Prostate gland (tissue), 2 donors: ENCODE results near the gene GIMAP7. TPM values are rescaled to one million over a fixed set of nuclear protein-coding genes. Genes with fewer than 3 reads are reported as not detected.

Experiments used
- DNase-seq: peaks from one replicate; pipeline ENCODE4 v3.0.0-alpha.2; 2019; ENCODE audit warnings: low spot score
- H3K27ac ChIP-seq, 2 donors: fragments of 200-600 bp; sonication (generic); 2 replicates each; pipeline ENCODE4 v1.5.1; 2017 to 2019
- H3K27me3 ChIP-seq: fragments of 200-600 bp; sonication (generic); replicated peaks from 2 replicates; pipeline ENCODE4 v1.5.1; 2019; ENCODE audit not compliant: insufficient read depth
- H3K36me3 ChIP-seq, 2 donors: fragments of 200-600 bp; sonication (generic); 1 replicate in 1 of 2; 2 replicates in 1 of 2; pipeline versions ENCODE4 v1.5.1 to v1.8.1; 2017 to 2019
- H3K4me1 ChIP-seq: fragments of 200-600 bp; sonication (generic); replicated peaks from 2 replicates; pipeline ENCODE4 v1.5.1; 2019
- H3K4me3 ChIP-seq, 2 donors: fragments of 200-600 bp; sonication (generic); 2 replicates each; pipeline ENCODE4 v1.5.1; 2017 to 2019
- H3K9me3 ChIP-seq: fragments of 200-600 bp; sonication (generic); 2 replicates; pipeline ENCODE4 v1.5.1; 2017
- POLR2A ChIP-seq: fragments of 450-650 bp; IDR thresholded peaks from one replicate; pipeline ENCODE4 v1.6.1; 2016; ENCODE audit warnings: antibody characterized with exemption, mild to moderate bottlenecking
- POLR2AphosphoS5 ChIP-seq: sonication (generic); formaldehyde crosslinking; IDR thresholded peaks from one replicate; pipeline ENCODE4 v1.6.1; 2017; ENCODE audit warnings: antibody characterized with exemption
- WGBS: methylation state at CpG from one replicate; pipeline ENCODE4 v1.1.5; 2018; 5-methylcytosine and 5-hydroxymethylcytosine counted together
- intact Hi-C: fragments of 100-400 bp; cut with DNase I; formaldehyde crosslinking; loops from one replicate; pipeline ENCODE4 v1.14.2; 2022
- total RNA-seq, 2 donors: library from RNA; depleted of rRNA; stranded (reverse); fragments of >200 nt; gene quantifications; one replicate each; pipeline ENCODE4 v1.1.0, GENCODE V29; 2016
- TF ChIP-seq, protein P1 (sequence below), 4 experiments: fragments of 200-600 bp in 2 of 4; fragments of 450-650 bp in 2 of 4; sonication (generic) in 2 of 4; IDR thresholded peaks; 1 replicate in 3 of 4; 2 replicates in 1 of 4; pipeline ENCODE4 v1.5.1; 2016 to 2019; ENCODE audit warnings: antibody characterized with exemption in 4 of 4, mild to moderate bottlenecking in 2 of 4, moderate library complexity in 2 of 4

GIMAP7 gene
- total RNA-seq, 2 donors from 2014 or later, result 6.9 to 9.0 TPM

DNA sequence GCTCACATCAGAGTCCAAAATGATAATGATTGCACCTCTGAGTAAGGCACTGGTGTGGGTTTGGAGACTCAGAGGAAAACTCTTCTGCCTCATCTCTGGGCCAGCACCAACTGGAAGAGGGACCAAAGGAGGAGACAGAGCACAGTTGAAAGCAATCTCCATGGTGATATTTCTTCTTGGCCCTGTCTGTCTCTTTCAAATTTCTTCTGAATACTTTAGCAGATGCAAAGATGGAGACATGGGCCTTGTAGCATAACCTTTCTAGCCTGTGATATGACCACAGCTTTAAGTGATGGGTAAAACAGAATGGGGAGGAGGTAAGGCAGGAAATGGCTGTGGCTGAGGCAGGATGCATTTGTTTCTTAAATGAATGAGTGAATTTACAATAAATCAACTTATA, 12.2 kb upstream of the GIMAP7 start:
- no peaks in the 10 kb centered on the region for H3K4me1 ChIP-seq
- H3K9me3 ChIP-seq, result no peaks in the 10 kb centered on the region
- TF ChIP-seq POLR2AphosphoS5, result no peak
- no peak for TF ChIP-seq POLR2A
- TF ChIP-seq, protein P1, sequence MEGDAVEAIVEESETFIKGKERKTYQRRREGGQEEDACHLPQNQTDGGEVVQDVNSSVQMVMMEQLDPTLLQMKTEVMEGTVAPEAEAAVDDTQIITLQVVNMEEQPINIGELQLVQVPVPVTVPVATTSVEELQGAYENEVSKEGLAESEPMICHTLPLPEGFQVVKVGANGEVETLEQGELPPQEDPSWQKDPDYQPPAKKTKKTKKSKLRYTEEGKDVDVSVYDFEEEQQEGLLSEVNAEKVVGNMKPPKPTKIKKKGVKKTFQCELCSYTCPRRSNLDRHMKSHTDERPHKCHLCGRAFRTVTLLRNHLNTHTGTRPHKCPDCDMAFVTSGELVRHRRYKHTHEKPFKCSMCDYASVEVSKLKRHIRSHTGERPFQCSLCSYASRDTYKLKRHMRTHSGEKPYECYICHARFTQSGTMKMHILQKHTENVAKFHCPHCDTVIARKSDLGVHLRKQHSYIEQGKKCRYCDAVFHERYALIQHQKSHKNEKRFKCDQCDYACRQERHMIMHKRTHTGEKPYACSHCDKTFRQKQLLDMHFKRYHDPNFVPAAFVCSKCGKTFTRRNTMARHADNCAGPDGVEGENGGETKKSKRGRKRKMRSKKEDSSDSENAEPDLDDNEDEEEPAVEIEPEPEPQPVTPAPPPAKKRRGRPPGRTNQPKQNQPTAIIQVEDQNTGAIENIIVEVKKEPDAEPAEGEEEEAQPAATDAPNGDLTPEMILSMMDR (IDR thresholded peaks at IDR 0.05), result no peak
- no peak overlapping the region for H3K4me3 ChIP-seq
- no peak overlapping the region for H3K27ac ChIP-seq
- no peaks in the 10 kb centered on the region for H3K36me3 ChIP-seq
- DNase-seq, result no peak
- intact Hi-C loops, result no loop called here
- no peaks in the 10 kb centered on the region for H3K27me3 ChIP-seq

DNA sequence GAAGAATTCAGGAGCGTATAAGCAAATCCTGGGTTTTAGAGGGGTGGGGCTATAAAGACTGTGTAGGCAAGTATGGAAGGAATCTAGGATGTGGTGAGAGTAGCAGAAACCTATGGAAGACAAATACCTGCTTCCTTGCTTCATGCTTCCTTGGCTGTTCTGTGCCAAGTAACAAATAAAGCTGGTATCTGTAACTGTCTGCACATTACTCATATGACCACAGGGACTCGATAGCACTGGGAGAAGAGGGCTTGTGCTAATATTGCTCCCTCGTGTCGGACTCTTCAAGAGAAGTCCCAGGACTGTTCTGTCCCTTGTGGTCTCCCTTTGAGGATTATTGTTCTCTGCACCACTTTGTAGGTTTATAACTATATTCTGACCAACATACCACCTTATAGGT, 11.5 kb upstream of the GIMAP7 start:
- Histone ChIP-seq H3K27ac (no peak overlapping the region), H3K9me3 (no peaks in the 10 kb centered on the region), H3K27me3 (no peaks in the 10 kb centered on the region), H3K4me1 (no peaks in the 10 kb centered on the region), H3K4me3 (no peak overlapping the region), H3K36me3 (no peaks in the 10 kb centered on the region)
- DNase-seq, result no peak
- TF ChIP-seq POLR2AphosphoS5 (no peak), POLR2A (no peak)
- TF ChIP-seq, protein P1 (IDR thresholded peaks at IDR 0.05), result no peak
- intact Hi-C loops, result no loop called here
- 88% methylated on average over 4 of the region's 4 CpGs for WGBS

DNA sequence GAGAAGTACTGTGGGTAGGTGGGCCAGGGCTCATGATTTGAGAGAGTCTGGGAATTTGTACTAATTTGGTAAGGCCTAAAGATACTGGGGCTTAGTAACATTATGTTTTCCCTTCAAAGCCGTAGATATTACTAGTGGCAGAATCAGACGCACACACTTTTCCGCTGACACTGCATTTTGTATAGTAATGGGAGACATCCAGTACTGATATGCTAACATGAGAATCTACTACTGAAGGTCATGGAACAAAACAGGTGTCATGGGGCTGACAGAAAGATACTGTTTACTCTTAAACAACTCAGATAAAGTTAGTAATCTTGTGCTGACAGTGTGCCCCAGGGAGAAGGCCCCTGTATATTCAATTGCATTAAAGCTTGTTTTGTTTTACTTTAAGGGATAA, 11.1 kb upstream of the GIMAP7 start:
- H3K4me3 ChIP-seq, result no peak overlapping the region
- no peaks in the 10 kb centered on the region for H3K27me3 ChIP-seq
- H3K36me3 ChIP-seq, result no peaks in the 10 kb centered on the region
- H3K4me1 ChIP-seq, result no peaks in the 10 kb centered on the region
- DNase-seq, result no peak
- TF ChIP-seq, protein P1 (IDR thresholded peaks at IDR 0.05), result no peak
- H3K9me3 ChIP-seq, result no peaks in the 10 kb centered on the region
- no peak overlapping the region for H3K27ac ChIP-seq
- intact Hi-C loops, result no loop called here
- WGBS, result 81% methylated on average over 3 of the region's 3 CpGs

DNA sequence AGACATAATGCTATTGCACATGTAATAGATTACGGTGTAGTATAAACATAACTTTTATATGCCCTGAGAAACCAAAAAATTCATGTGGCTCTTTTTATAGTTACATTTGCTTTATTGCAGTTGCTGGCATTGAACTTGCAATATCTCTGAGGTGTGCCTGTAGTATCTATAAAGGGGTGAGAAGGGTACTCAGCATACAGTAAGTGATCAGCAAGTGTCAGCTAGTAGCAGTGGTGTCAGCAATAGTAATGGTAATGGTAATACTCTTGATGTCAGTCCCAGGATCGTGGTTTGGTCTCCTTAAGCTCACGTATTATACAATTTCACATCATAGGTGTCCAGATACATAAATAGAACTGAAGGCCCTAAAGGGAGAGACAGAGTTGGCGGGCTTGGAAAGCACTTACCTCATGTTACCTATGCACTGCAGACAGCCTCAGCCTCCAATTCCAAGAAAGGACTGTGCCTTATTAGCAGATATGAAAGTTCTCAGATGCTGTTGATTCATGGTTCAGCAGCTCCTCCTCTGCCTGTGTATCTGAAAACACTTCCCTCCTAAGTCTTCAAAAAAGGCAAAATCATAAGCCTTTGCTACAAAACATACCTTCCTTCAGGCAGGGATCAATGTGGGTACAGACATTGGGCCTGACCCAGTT, 6.6 kb upstream of the GIMAP7 start:
- 88% methylated on average over 4 of the region's 4 CpGs for whole genome bisulfite sequencing
- intact Hi-C loops, result no loop called here
- DNase-seq, result no peak
- Histone ChIP-seq H3K4me3 (no peak overlapping the region), H3K27ac (no peak overlapping the region), H3K9me3 (no peaks in the 10 kb centered on the region), H3K36me3 (no peaks in the 10 kb centered on the region), H3K4me1 (no peaks in the 10 kb centered on the region), H3K27me3 (no peaks in the 10 kb centered on the region)
- TF ChIP-seq POLR2AphosphoS5 (no peak), POLR2A (no peak)
- TF ChIP-seq, protein P1 (IDR thresholded peaks at IDR 0.05), result no peak

DNA sequence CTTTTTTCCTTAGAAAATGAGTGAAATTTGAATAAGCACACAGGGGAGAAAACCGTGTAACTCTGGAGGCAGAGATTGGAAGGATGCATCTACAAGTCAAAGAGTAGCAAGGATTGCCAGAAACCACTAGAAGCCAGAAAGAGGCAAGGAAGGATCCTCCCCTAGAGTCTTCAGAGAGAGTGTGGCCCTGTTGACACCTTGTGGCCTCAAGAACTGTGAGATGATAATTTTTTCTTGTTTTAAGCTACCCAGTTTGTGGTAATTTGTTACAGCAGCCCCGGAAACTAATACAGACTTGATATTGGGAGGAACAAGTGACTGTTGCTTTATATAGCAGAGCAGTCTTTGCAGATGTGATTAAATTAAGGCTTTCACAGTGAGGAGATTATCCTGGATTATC, 3.6 kb upstream of the GIMAP7 start:
- H3K27me3 ChIP-seq, result no peaks in the 10 kb centered on the region
- WGBS, result 72% methylated on average over 2 of the region's 2 CpGs
- TF ChIP-seq POLR2A (no peak), POLR2AphosphoS5 (no peak)
- TF ChIP-seq, protein P1 (IDR thresholded peaks at IDR 0.05), result no peak
- intact Hi-C loops, result no loop called here
- H3K9me3 ChIP-seq, result no peaks in the 10 kb centered on the region
- H3K4me1 ChIP-seq, result no peaks in the 10 kb centered on the region
- no peak for DNase-seq
- no peak overlapping the region for H3K4me3 ChIP-seq
- H3K27ac ChIP-seq, result no peak overlapping the region
- H3K36me3 ChIP-seq, result no peaks in the 10 kb centered on the region
